Activated naive CD8-positive, alpha-beta T cell (primary cell): ENCODE data around the gene ATP4B.

ENCODE experiments used
- H3K27ac Mint-ChIP-seq: one replicate; pipeline ENCODE4 v1.8.0; 2021; ENCODE audit warnings: mixed read lengths
- H3K27me3 Mint-ChIP-seq: one replicate; pipeline ENCODE4 v1.8.0; 2021; ENCODE audit warnings: mixed read lengths
- H3K36me3 Mint-ChIP-seq: one replicate; pipeline ENCODE4 v1.8.0; 2021; ENCODE audit warnings: mixed read lengths
- H3K4me1 Mint-ChIP-seq: one replicate; pipeline ENCODE4 v1.8.0; 2021; ENCODE audit warnings: low read depth, mixed read lengths
- H3K4me3 Mint-ChIP-seq: one replicate; pipeline ENCODE4 v1.8.0; 2021; ENCODE audit warnings: mild to moderate bottlenecking, mixed read lengths
- H3K9me3 Mint-ChIP-seq: one replicate; pipeline ENCODE4 v1.8.0; 2021; ENCODE audit warnings: low read depth, mixed read lengths

ATP4B gene

GRCh38 chr13:113650731-113651148 lies 7.3 kb downstream of the ATP4B start:
- Mint-ChIP-seq H3K4me1 (peaks cover 26% of the 10 kb centered on the region), H3K4me3 (no peak overlapping the region), H3K27ac (no peak overlapping the region), H3K36me3 (no peaks in the 10 kb centered on the region), H3K9me3 (no peaks in the 10 kb centered on the region), H3K27me3 (no peaks in the 10 kb centered on the region)

- peaks cover 27% of the 10 kb centered on the region for H3K4me1 Mint-ChIP-seq
- no peaks in the 10 kb centered on the region for H3K36me3 Mint-ChIP-seq
- no peaks in the 10 kb centered on the region for H3K27me3 Mint-ChIP-seq
- no peak overlapping the region for H3K4me3 Mint-ChIP-seq
- no peaks in the 10 kb centered on the region for H3K9me3 Mint-ChIP-seq
- H3K27ac Mint-ChIP-seq, result no peak overlapping the region
These were observed 7.7 kb downstream of the ATP4B start for GRCh38 chr13:113650275-113650674.

GRCh38 chr13:113649212-113649611 lies 8.8 kb downstream of the ATP4B start:
- Mint-ChIP-seq H3K36me3 (no peaks in the 10 kb centered on the region), H3K27ac (no peak overlapping the region), H3K27me3 (no peaks in the 10 kb centered on the region), H3K4me3 (no peak overlapping the region), H3K9me3 (no peaks in the 10 kb centered on the region), H3K4me1 (peaks cover 31% of the 10 kb centered on the region)

GRCh38 chr13:113648216-113648610 lies 9.8 kb downstream of the ATP4B start:
- Mint-ChIP-seq H3K27ac (no peak overlapping the region), H3K4me1 (peaks cover 25% of the 10 kb centered on the region), H3K4me3 (no peak overlapping the region), H3K27me3 (no peaks in the 10 kb centered on the region), H3K9me3 (no peaks in the 10 kb centered on the region), H3K36me3 (peaks cover 2% of the 10 kb centered on the region)

GRCh38 chr13:113647351-113648215 lies 10.4 kb downstream of the ATP4B start:
- Mint-ChIP-seq H3K4me1 (peaks cover 25% of the 10 kb centered on the region), H3K36me3 (peaks cover 2% of the 10 kb centered on the region), H3K9me3 (no peaks in the 10 kb centered on the region), H3K27me3 (no peaks in the 10 kb centered on the region), H3K27ac (no peak overlapping the region), H3K4me3 (no peak overlapping the region)

GRCh38 chr13:113646921-113647340 lies 11.1 kb downstream of the ATP4B start:
- no peaks in the 10 kb centered on the region for H3K27me3 Mint-ChIP-seq
- peaks cover 25% of the 10 kb centered on the region for H3K4me1 Mint-ChIP-seq
- H3K9me3 Mint-ChIP-seq, result no peaks in the 10 kb centered on the region
- H3K4me3 Mint-ChIP-seq, result peak overlapping the region; percentile 9
- no peak overlapping the region for H3K27ac Mint-ChIP-seq
- peaks cover 8% of the 10 kb centered on the region for H3K36me3 Mint-ChIP-seq

GRCh38 chr13:113646376-113646775 lies 11.6 kb downstream of the ATP4B start:
- H3K9me3 Mint-ChIP-seq, result no peaks in the 10 kb centered on the region
- H3K27ac Mint-ChIP-seq, result peak overlapping the region; percentile 0
- H3K27me3 Mint-ChIP-seq, result no peaks in the 10 kb centered on the region
- peaks cover 11% of the 10 kb centered on the region for H3K36me3 Mint-ChIP-seq
- peaks cover 25% of the 10 kb centered on the region for H3K4me1 Mint-ChIP-seq
- peak overlapping the region; percentile 9 for H3K4me3 Mint-ChIP-seq

GRCh38 chr13:113645329-113645728 lies 12.7 kb downstream of the ATP4B start:
- Mint-ChIP-seq H3K36me3 (peaks cover 17% of the 10 kb centered on the region), H3K4me1 (peaks cover 26% of the 10 kb centered on the region), H3K4me3 (no peak overlapping the region), H3K9me3 (no peaks in the 10 kb centered on the region), H3K27me3 (no peaks in the 10 kb centered on the region), H3K27ac (no peak overlapping the region)

- no peaks in the 10 kb centered on the region for H3K27me3 Mint-ChIP-seq
- H3K4me1 Mint-ChIP-seq, result peaks cover 26% of the 10 kb centered on the region
- H3K36me3 Mint-ChIP-seq, result peaks cover 20% of the 10 kb centered on the region
- no peak overlapping the region for H3K27ac Mint-ChIP-seq
- H3K9me3 Mint-ChIP-seq, result no peaks in the 10 kb centered on the region
- no peak overlapping the region for H3K4me3 Mint-ChIP-seq
These were observed 13.2 kb downstream of the ATP4B start for GRCh38 chr13:113644800-113645199.

- Mint-ChIP-seq H3K27ac (no peak overlapping the region), H3K36me3 (peaks cover 25% of the 10 kb centered on the region), H3K4me3 (no peak overlapping the region), H3K9me3 (no peaks in the 10 kb centered on the region), H3K4me1 (peaks cover 31% of the 10 kb centered on the region), H3K27me3 (no peaks in the 10 kb centered on the region)
These were observed 14.4 kb downstream of the ATP4B start for GRCh38 chr13:113643593-113643992.

- Mint-ChIP-seq H3K27me3 (no peaks in the 10 kb centered on the region), H3K27ac (no peak overlapping the region), H3K36me3 (peaks cover 25% of the 10 kb centered on the region), H3K9me3 (no peaks in the 10 kb centered on the region), H3K4me1 (peaks cover 28% of the 10 kb centered on the region), H3K4me3 (no peak overlapping the region)
These were observed 15.4 kb downstream of the ATP4B start for GRCh38 chr13:113642563-113642962.

- Mint-ChIP-seq H3K27me3 (no peaks in the 10 kb centered on the region), H3K4me3 (no peak overlapping the region), H3K27ac (no peak overlapping the region), H3K4me1 (peaks cover 18% of the 10 kb centered on the region), H3K36me3 (peaks cover 25% of the 10 kb centered on the region), H3K9me3 (no peaks in the 10 kb centered on the region)
These were observed 16.6 kb downstream of the ATP4B start for GRCh38 chr13:113641426-113641825.

- no peaks in the 10 kb centered on the region for H3K27me3 Mint-ChIP-seq
- no peak overlapping the region for H3K4me3 Mint-ChIP-seq
- H3K27ac Mint-ChIP-seq, result no peak overlapping the region
- H3K4me1 Mint-ChIP-seq, result peaks cover 12% of the 10 kb centered on the region
- no peaks in the 10 kb centered on the region for H3K9me3 Mint-ChIP-seq
- peaks cover 25% of the 10 kb centered on the region for H3K36me3 Mint-ChIP-seq
These were observed 18.3 kb downstream of the ATP4B start for GRCh38 chr13:113639616-113640262.

GRCh38 chr13:113638806-113639205 lies 19.2 kb downstream of the ATP4B start:
- H3K9me3 Mint-ChIP-seq, result no peaks in the 10 kb centered on the region
- H3K36me3 Mint-ChIP-seq, result peaks cover 30% of the 10 kb centered on the region
- H3K27ac Mint-ChIP-seq, result no peak overlapping the region
- no peak overlapping the region for H3K4me3 Mint-ChIP-seq
- peaks cover 21% of the 10 kb centered on the region for H3K4me1 Mint-ChIP-seq
- no peaks in the 10 kb centered on the region for H3K27me3 Mint-ChIP-seq

- H3K9me3 Mint-ChIP-seq, result no peaks in the 10 kb centered on the region
- H3K4me1 Mint-ChIP-seq, result peaks cover 26% of the 10 kb centered on the region
- no peak overlapping the region for H3K27ac Mint-ChIP-seq
- H3K4me3 Mint-ChIP-seq, result no peak overlapping the region
- peaks cover 28% of the 10 kb centered on the region for H3K36me3 Mint-ChIP-seq
- H3K27me3 Mint-ChIP-seq, result no peaks in the 10 kb centered on the region
These were observed 19.7 kb downstream of the ATP4B start for GRCh38 chr13:113638173-113638746.
